HEK293 (cell line): ENCODE data around the gene TCF15.
A peak's percentile ranks its signal among the peaks of the same experiment; 100 is the strongest.

ENCODE experiments used
- CTCF ChIA-PET: fragments of 350-600 bp; formaldehyde crosslinking; extraction: SDS; loops from one replicate; lab custom pipeline; 2021; ENCODE audit warnings: antibody characterized with exemption; lab: Yijun Ruan, JAX
- POLR2A ChIA-PET: fragments of 300-600 bp; formaldehyde crosslinking; extraction: SDS; loops from one replicate; lab custom pipeline; 2020; ENCODE audit warnings: antibody characterized with exemption, inconsistent platforms; lab: Yijun Ruan, JAX
- H3K27ac ChIP-seq: fragments of 200-500 bp; sonication (Bioruptor generic); 2 replicates; pipeline ENCODE4 v1.5.1; 2014; ENCODE audit warnings: low read depth, low read length, control low read depth, inconsistent platforms; ENCODE audit errors: extremely low read depth
- H3K36me3 ChIP-seq, 2 experiments: fragments of 200-500 bp in 1 of 2; sonication (Bioruptor generic) in 1 of 2; 1 replicate in 1 of 2; 2 replicates in 1 of 2; pipeline ENCODE4 v1.5.1; 2014 to 2017; ENCODE audit warnings: inconsistent platforms in 2 of 2, low read length in 2 of 2; ENCODE audit not compliant: control insufficient read depth in 2 of 2, insufficient read depth in 1 of 2
- H3K4me1 ChIP-seq: fragments of 200-500 bp; sonication (Bioruptor generic); 2 replicates; pipeline ENCODE4 v1.5.1; 2014; ENCODE audit warnings: mild to moderate bottlenecking, low read length, inconsistent platforms; ENCODE audit not compliant: control insufficient read depth, insufficient read depth
- H3K4me3 ChIP-seq: 2 replicates; pipeline ENCODE4 v1.5.1; 2011; ENCODE audit warnings: low read depth, mild to moderate bottlenecking, control low read depth, low read length, moderate library complexity
- H3K9me3 ChIP-seq: fragments of 200-500 bp; sonication (Bioruptor generic); 2 replicates; pipeline ENCODE4 v1.5.1; 2014; ENCODE audit warnings: low read depth, low read length, inconsistent platforms; ENCODE audit not compliant: control insufficient read depth, insufficient read depth
- EGR2 ChIP-seq: fragments of 450-650 bp; formaldehyde crosslinking; IDR thresholded peaks from 2 replicates; pipeline ENCODE4 v1.5.1; 2016; ENCODE audit warnings: low read depth, missing biosample characterization, missing genetic modification characterization
- GLIS1 ChIP-seq: fragments of 450-650 bp; formaldehyde crosslinking; IDR thresholded peaks from 2 replicates; pipeline ENCODE4 v1.5.1; 2016; ENCODE audit warnings: missing biosample characterization, missing genetic modification characterization
- IKZF3 ChIP-seq: fragments of 450-650 bp; IDR thresholded peaks from 2 replicates; pipeline ENCODE4 v1.5.0; 2018; ENCODE audit warnings: missing biosample characterization, mild to moderate bottlenecking, missing genetic modification characterization, moderate library complexity
- KLF1 ChIP-seq: fragments of 450-650 bp; formaldehyde crosslinking; IDR thresholded peaks from 2 replicates; pipeline ENCODE4 v1.5.1; 2016; ENCODE audit warnings: missing biosample characterization, missing genetic modification characterization
- KLF17 ChIP-seq: fragments of 450-650 bp; formaldehyde crosslinking; IDR thresholded peaks from 2 replicates; pipeline ENCODE4 v1.5.1; 2016; ENCODE audit warnings: missing biosample characterization, missing genetic modification characterization
- KLF9 ChIP-seq: fragments of 450-650 bp; formaldehyde crosslinking; IDR thresholded peaks from 2 replicates; pipeline ENCODE4 v1.5.1; 2016; ENCODE audit warnings: missing biosample characterization, missing genetic modification characterization, low read depth
- MYNN ChIP-seq: fragments of 450-650 bp; formaldehyde crosslinking; IDR thresholded peaks from 2 replicates; pipeline ENCODE4 v1.5.1; 2016; ENCODE audit warnings: missing biosample characterization, missing genetic modification characterization, borderline replicate concordance
- PATZ1 ChIP-seq: fragments of 450-650 bp; formaldehyde crosslinking; IDR thresholded peaks from 2 replicates; pipeline ENCODE4 v1.5.1; 2016; ENCODE audit warnings: missing biosample characterization, missing genetic modification characterization
- PRDM1 ChIP-seq: fragments of 450-650 bp; formaldehyde crosslinking; IDR thresholded peaks from 2 replicates; pipeline ENCODE4; 2016; ENCODE audit warnings: missing biosample characterization, missing genetic modification characterization
- PRDM6 ChIP-seq: fragments of 450-650 bp; formaldehyde crosslinking; IDR thresholded peaks from 2 replicates; pipeline ENCODE4 v1.5.1; 2017; ENCODE audit warnings: missing biosample characterization, missing genetic modification characterization
- SCRT2 ChIP-seq: fragments of 450-650 bp; formaldehyde crosslinking; IDR thresholded peaks from 2 replicates; pipeline ENCODE4 v1.5.1; 2016; ENCODE audit warnings: missing biosample characterization, missing genetic modification characterization
- SP2 ChIP-seq: fragments of 450-650 bp; formaldehyde crosslinking; IDR thresholded peaks from 2 replicates; pipeline ENCODE4 v1.5.1; 2016; ENCODE audit warnings: missing biosample characterization, missing genetic modification characterization
- SP7 ChIP-seq: fragments of 450-650 bp; formaldehyde crosslinking; IDR thresholded peaks from 2 replicates; pipeline ENCODE4 v1.5.1; 2016; ENCODE audit warnings: missing biosample characterization, missing genetic modification characterization
- ZBTB11 ChIP-seq: fragments of 450-650 bp; formaldehyde crosslinking; conservative IDR thresholded peaks from 2 replicates; pipeline ENCODE4 v1.5.1; 2016; ENCODE audit warnings: low read depth, missing biosample characterization, missing genetic modification characterization
- ZBTB17 ChIP-seq: fragments of 450-650 bp; formaldehyde crosslinking; IDR thresholded peaks from 2 replicates; pipeline ENCODE4 v1.5.1; 2016; ENCODE audit warnings: missing biosample characterization, missing genetic modification characterization
- ZFHX2 ChIP-seq: fragments of 450-650 bp; formaldehyde crosslinking; conservative IDR thresholded peaks from 2 replicates; pipeline ENCODE4 v1.5.1; 2016; ENCODE audit warnings: missing biosample characterization, missing genetic modification characterization
- ZIC2 ChIP-seq: fragments of 450-650 bp; formaldehyde crosslinking; IDR thresholded peaks from 2 replicates; pipeline ENCODE4 v1.5.1; 2016; ENCODE audit warnings: missing biosample characterization, missing genetic modification characterization
- ZNF335 ChIP-seq: fragments of 450-650 bp; formaldehyde crosslinking; conservative IDR thresholded peaks from 2 replicates; pipeline ENCODE4 v1.5.1; 2016; ENCODE audit warnings: missing biosample characterization, missing genetic modification characterization
- ZNF558 ChIP-seq: fragments of 450-650 bp; formaldehyde crosslinking; IDR thresholded peaks from 2 replicates; pipeline ENCODE4 v1.5.1; 2016; ENCODE audit warnings: missing biosample characterization, missing genetic modification characterization
- ZNF560 ChIP-seq: fragments of 450-650 bp; formaldehyde crosslinking; IDR thresholded peaks from 2 replicates; pipeline ENCODE4 v1.5.1; 2017; ENCODE audit warnings: missing biosample characterization, missing genetic modification characterization, borderline replicate concordance
- ZNF600 ChIP-seq: fragments of 450-650 bp; formaldehyde crosslinking; IDR thresholded peaks from 2 replicates; pipeline ENCODE4 v1.5.1; 2016; ENCODE audit warnings: missing biosample characterization, missing genetic modification characterization
- TF ChIP-seq, protein P1 (sequence below): fragments of 450-650 bp; formaldehyde crosslinking; IDR thresholded peaks from 2 replicates; pipeline ENCODE4 v1.5.1; 2016; ENCODE audit warnings: missing biosample characterization, missing genetic modification characterization
- TF ChIP-seq, protein P2 (sequence below): fragments of 450-650 bp; formaldehyde crosslinking; IDR thresholded peaks from 2 replicates; pipeline ENCODE4 v1.5.1; 2016; ENCODE audit warnings: missing biosample characterization, missing genetic modification characterization

TCF15 gene

GRCh38 chr20:555976-556385 lies 54.1 kb downstream of the TCF15 start:
- peak; percentile 37; the same call in 1 of the 2 replicates for TF ChIP-seq KLF9
- TF ChIP-seq SP7 = 0 out of 2 replicates have a peak, but pooled peaks have one; percentile 38
- no peak for TF ChIP-seq ZNF560
- peak; percentile 82 for TF ChIP-seq ZBTB17
- peak; percentile 18; the same call in 1 of the 2 replicates for TF ChIP-seq GLIS1
- TF ChIP-seq IKZF3 = peak; percentile 82
- TF ChIP-seq MYNN (tag by site-specific recombination) = no peak
- TF ChIP-seq ZNF558 = no peak
- peak; percentile 67 for TF ChIP-seq ZIC2 (tag by site-specific recombination)
- TF ChIP-seq ZNF600 (tag by site-specific recombination) = peak; percentile 62
- TF ChIP-seq, protein P1, sequence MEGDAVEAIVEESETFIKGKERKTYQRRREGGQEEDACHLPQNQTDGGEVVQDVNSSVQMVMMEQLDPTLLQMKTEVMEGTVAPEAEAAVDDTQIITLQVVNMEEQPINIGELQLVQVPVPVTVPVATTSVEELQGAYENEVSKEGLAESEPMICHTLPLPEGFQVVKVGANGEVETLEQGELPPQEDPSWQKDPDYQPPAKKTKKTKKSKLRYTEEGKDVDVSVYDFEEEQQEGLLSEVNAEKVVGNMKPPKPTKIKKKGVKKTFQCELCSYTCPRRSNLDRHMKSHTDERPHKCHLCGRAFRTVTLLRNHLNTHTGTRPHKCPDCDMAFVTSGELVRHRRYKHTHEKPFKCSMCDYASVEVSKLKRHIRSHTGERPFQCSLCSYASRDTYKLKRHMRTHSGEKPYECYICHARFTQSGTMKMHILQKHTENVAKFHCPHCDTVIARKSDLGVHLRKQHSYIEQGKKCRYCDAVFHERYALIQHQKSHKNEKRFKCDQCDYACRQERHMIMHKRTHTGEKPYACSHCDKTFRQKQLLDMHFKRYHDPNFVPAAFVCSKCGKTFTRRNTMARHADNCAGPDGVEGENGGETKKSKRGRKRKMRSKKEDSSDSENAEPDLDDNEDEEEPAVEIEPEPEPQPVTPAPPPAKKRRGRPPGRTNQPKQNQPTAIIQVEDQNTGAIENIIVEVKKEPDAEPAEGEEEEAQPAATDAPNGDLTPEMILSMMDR = no peak
- TF ChIP-seq SP2 (tag by site-specific recombination) = peak; percentile 39
- peak; percentile 74 for TF ChIP-seq ZFHX2 (tag by site-specific recombination)
- no peak for TF ChIP-seq KLF17
- TF ChIP-seq KLF1 (tag by site-specific recombination) = peak; percentile 90
- TF ChIP-seq PRDM1 = peak; percentile 57; the same call in 1 of the 2 replicates
- peak; percentile 16; the same call in 1 of the 2 replicates for TF ChIP-seq ZNF335 (tag by site-specific recombination)
- peak; percentile 16; the same call in 1 of the 2 replicates for TF ChIP-seq PRDM6 (tag by site-specific recombination)
- peak; percentile 85 for TF ChIP-seq EGR2 (tag by site-specific recombination)
- no peak for TF ChIP-seq ZBTB11
- peak; percentile 24; the same call in 1 of the 2 replicates for TF ChIP-seq PATZ1
- TF ChIP-seq SCRT2 (tag by site-specific recombination) = peak; percentile 31; the same call in 1 of the 2 replicates
- TF ChIP-seq, protein P2, sequence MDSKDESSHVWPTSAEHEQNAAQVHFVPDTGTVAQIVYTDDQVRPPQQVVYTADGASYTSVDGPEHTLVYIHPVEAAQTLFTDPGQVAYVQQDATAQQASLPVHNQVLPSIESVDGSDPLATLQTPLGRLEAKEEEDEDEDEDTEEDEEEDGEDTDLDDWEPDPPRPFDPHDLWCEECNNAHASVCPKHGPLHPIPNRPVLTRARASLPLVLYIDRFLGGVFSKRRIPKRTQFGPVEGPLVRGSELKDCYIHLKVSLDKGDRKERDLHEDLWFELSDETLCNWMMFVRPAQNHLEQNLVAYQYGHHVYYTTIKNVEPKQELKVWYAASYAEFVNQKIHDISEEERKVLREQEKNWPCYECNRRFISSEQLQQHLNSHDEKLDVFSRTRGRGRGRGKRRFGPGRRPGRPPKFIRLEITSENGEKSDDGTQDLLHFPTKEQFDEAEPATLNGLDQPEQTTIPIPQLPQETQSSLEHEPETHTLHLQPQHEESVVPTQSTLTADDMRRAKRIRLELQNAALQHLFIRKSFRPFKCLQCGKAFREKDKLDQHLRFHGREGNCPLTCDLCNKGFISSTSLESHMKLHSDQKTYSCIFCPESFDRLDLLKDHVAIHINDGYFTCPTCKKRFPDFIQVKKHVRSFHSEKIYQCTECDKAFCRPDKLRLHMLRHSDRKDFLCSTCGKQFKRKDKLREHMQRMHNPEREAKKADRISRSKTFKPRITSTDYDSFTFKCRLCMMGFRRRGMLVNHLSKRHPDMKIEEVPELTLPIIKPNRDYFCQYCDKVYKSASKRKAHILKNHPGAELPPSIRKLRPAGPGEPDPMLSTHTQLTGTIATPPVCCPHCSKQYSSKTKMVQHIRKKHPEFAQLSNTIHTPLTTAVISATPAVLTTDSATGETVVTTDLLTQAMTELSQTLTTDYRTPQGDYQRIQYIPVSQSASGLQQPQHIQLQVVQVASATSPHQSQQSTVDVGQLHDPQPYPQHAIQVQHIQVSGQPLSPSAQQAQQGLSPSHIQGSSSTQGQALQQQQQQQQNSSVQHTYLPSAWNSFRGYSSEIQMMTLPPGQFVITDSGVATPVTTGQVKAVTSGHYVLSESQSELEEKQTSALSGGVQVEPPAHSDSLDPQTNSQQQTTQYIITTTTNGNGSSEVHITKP = peak; percentile 96
- POLR2A ChIA-PET = interaction anchor here (0.7 to 1.8 kb wide), 5 partner anchors 10 to 218 kb away, joined by 3 to 15 read pairs (median 4); partner anchors contain the start of gene CSNK2A1
- CTCF ChIA-PET = interaction anchor here (0.7 to 4.4 kb wide), 7 partner anchors 12 to 1795 kb away, joined by 3 to 20 read pairs (median 6); partner anchors contain the start of genes CSNK2A1 and SRXN1
- H3K27ac ChIP-seq = no peak overlapping the region
- no peaks in the 10 kb centered on the region for H3K36me3 ChIP-seq
- no peak overlapping the region for H3K4me3 ChIP-seq
- peaks cover 6% of the 10 kb centered on the region for H3K4me1 ChIP-seq
- no peaks in the 10 kb centered on the region for H3K9me3 ChIP-seq
